GM21515 (cell line): ENCODE results near the gene PSME2.
"Not testable (repeated sequence)": the region's sequence is repeated elsewhere in the genome, so short reads cannot be mapped to it uniquely, and the experiment has no call there.

Experiments
- ATAC-seq: cut with Tn5 transposase; IDR thresholded peaks from one replicate; pipeline ENCODE4 v1.9.1; 2021; ENCODE audit not compliant: unreplicated experiment

The PSME2 gene

GRCh38 chr14:24115422-24116127 lies 30.8 kb downstream of the PSME2 start:
- ATAC-seq, result no peak

DNA sequence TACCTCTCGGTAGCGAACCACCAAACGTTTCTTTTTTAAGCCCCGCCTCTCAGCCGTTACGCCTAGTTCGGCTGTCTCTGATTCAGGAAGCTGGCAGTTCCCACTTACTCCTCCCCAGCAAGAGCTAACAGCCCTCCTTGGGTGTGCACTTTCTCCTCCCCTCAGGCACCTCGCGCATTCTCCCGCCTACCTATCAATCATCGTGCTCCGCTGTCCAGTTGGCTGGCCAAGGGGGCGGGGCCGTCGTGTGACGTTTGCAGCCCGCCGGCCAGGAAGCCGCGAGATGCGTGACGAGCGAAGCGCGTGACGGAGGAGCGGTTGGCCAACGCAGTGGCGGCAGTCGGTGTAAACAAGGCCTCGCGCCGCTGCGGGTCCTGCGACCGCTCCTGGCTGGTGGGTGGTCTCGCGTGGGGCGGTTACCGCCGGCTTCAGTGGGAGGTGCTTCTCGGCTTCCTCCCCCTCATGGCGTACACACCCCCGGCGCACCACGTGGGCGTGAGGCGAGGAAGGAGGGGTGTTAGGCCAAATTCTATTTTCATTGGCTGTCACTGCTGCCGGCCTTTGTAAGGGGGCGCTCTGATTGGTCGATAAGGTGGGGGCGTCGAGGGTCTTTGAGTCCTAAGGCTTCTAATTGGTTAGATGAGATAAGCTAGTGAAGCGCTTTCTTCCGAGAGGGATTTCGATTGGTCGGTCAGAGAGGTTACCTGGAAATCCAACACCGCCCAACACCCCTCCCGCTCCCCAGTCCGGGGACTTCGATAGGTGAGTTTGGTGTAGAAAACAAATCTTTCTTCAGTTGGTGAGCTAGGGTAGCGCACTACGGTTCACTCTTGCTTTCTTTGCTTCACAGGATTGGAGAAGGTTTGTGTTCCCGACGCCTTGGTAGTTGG lies 31.6 kb downstream of the PSME2 start, which contains the start of the genes DCAF11 and NRL:
TSS of gene DCAF11 (plus strand) at position 246 of the 890 bp plus-strand sequence. CDS start 818 bp downstream, outside the sequence.
TSS of gene NRL (minus strand) at position 418 of the 890 bp plus-strand sequence. CDS start 32,101 bp downstream, outside the sequence.
- peak; percentile 82 for ATAC-seq

DNA sequence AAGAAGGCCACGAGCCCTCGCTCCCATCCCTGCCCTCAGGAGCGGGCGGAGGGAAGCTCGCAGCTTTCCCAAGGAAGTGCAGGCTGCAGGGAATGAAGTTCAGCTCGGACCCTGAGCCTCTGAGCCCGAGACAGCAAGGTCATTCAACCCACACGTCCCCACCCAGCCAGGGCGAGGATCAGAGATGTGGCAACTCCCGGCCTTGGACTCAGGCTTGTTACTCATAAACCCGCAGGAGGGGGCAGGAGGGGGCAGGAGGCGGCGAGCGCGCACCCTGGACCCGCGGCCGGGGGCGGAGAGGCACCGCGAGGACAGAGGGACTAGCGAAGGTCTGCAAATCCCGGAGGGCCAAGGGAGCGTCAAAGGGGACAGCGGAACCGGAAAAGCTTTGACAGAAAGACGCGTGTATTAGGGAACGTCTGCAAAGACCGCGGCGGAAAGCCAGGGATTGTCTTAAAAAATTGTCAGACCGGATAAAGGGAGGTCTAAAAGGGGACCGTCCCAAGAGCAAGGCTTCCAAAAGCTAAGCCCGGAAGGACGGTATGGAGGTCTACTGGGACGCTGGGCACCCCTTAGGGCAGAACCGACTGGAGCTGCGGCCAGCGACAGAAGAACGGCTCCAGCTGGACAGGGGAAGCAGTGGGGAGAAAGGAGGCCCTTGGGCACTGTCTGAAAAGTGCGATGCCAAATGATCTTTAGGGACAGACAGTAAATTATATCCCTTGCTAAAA lies 32.4 kb downstream of the PSME2 start:
- ATAC-seq, result peak; percentile 30

DNA sequence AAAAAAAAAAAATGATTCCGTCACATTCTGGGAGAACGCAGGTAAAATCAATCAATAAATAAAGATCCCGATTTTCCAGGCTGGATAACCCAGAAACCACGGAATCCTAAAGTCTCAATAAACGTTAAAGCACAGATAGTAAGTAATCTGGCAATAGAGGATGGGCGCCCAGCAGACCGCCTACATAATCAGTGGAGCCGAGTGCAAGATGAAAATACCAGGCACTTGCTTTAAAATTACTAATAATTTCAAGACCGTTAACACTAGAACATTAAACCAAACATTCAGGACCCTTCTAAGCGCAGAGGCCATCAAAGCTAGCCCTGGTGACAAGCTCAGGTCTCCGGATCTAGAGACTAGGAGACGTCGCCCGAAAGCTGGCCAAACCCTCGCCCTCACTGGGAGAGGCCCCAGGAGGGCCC lies 33.0 kb downstream of the PSME2 start:
- ATAC-seq, result no peak

DNA sequence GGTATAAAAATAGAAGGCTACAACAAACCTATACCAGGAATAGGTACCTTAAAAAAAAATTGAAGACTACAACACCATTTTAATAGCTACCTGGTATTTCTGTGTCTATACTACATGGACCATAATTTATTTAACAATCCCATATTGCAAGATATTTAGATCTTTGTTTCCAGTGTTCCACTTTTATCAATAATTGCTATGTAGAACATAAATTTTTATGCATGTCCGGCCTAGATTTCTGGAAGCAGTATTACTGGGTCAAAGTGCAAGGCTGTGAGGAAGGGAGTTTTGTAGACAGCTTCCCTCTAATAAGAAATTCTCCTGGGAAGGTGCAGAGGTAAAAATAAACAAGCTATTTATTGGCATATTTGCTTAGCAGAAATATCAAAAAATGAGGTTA lies 35.9 kb downstream of the PSME2 start:
- ATAC-seq, result no peak

GRCh38 chr14:24110060-24110459 lies 36.4 kb downstream of the PSME2 start:
- ATAC-seq, result no peak

DNA sequence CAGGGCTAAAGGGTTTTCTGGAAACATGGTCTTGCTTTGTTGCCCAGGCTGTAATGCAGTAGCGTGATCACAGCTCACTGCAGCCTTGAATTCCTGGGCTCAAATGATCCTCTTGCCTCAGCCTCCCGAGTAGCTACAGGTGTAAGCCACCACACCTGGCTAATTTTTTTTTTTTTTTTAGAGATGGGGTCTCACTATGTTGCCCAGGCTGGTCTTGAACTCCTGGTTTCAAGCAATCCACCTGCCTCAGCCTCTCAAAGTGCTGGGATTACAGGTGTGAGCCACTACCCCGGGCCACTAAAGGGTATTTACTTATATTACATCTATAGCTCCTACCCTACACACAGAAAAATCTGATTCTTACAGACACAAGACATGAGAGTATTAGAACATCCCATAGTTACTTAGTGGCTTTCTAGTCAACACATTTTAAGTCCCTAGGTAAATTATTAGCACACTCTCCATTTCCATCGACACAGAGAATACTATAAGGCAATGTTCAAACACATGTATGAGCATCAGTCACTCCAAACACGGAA lies 38.0 kb downstream of the PSME2 start:
- ATAC-seq, result peak; percentile 27

- ATAC-seq, result no peak
These were observed 39.6 kb downstream of the PSME2 start for GRCh38 chr14:24106672-24107271.

DNA sequence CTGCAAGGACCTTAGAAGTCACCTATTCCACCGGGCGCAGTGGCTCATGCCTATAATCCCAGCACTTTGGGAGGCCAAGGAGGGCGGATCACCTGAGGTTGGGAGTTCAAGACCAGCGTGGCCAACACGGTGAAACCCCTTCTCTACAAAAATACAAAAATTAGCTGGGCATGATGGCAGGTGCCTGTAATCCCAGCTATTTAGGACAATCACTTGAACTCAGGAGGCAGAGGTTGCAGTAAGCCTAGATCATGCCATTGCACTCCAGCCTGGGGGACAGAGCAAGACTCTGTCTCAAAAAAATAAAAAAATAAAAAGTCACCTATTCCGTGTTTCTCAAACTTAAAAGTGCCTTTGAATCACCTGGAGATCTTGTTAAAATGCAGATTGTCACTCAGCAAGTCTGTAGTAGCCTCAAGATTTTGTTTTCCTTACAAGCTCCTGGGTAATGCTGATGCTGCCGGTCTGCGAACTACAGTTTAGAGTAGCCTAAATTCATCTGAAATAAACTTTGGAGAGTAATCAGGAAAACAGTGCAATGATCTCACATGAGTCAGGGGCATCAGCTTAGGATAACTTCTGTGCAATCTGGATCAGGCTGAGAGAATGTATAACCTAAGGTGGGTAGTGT lies 40.7 kb downstream of the PSME2 start:
- ATAC-seq, result not testable (repeated sequence)

- no peak for ATAC-seq
These were observed 43.0 kb downstream of the PSME2 start for GRCh38 chr14:24103451-24103850.

- no peak for ATAC-seq
These were observed 43.9 kb downstream of the PSME2 start for GRCh38 chr14:24102357-24103048.

- ATAC-seq, result no peak
These were observed 45.4 kb downstream of the PSME2 start for GRCh38 chr14:24100982-24101494.

DNA sequence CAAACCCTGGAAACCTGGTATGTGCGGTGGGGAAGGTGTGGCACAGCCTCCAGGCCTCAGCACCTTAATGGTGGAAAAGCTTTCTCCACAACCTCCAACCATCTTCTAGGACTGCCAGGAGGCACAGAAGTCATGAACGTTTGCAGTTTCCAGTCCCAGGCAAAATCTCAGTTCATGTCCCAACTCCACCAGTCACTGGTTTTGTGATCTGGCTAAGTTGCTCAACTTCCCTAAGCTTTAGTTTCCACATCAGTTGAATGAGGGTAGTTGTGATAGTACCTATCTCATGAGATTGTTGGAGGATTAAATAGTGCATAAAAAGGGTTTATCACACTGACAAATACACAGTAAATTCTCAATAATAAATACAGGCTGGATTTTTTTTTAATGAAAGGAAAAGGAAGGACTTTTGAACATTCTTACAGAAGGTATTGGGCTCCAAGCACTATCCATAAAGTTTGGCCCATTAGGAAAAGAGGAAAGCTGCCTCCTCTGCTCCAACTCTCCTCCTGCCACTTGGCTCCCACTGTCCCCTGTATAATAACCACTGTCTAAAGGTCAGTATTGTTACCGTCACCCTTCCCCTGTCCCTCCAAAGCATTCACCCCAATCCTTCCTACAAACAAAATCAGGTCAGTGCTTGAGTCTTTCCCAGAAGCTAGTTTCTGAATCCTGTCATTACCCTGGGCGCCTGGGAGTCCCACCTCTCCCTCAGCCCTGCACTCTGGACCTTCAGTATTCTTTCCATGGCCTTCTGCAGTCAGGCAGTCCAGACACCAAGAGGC lies 46.0 kb downstream of the PSME2 start:
- no peak for ATAC-seq

GRCh38 chr14:24098927-24099813 lies 47.2 kb downstream of the PSME2 start:
- ATAC-seq, result no peak

GRCh38 chr14:24098229-24098926 lies 48.0 kb downstream of the PSME2 start:
- no peak for ATAC-seq

DNA sequence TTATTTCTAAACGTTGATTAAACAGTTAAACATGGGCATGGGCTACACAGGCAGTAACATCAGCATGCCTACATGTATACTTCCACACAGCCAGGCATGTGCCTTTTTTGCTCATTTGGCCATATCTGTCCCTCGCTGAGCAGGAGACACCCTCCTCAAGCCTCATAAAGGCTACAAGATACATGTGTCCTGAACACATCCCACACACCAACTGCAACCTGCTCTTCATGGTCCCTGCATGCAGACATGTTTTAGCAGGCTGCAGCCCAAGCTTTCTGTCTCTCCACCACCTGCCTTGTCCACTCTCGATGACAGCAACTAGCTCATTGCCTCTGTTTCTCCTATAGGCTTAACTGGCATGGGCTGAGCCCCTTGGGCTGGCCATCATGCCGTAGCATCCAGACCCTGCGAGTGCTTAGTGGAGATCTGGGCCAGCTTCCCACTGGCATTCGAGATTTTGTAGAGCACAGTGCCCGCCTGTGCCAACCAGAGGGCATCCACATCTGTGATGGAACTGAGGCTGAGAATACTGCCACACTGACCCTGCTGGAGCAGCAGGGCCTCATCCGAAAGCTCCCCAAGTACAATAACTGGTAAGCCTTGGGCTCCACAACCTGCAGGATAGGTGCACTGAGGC lies 49.7 kb downstream of the PSME2 start:
- no peak for ATAC-seq
